Measurements from ENCODE around the gene FASLG.
"Not testable (repeated sequence)": the region's sequence is repeated elsewhere in the genome, so short reads cannot be mapped to it uniquely, and the experiment has no call there.

Gene FASLG

DNA sequence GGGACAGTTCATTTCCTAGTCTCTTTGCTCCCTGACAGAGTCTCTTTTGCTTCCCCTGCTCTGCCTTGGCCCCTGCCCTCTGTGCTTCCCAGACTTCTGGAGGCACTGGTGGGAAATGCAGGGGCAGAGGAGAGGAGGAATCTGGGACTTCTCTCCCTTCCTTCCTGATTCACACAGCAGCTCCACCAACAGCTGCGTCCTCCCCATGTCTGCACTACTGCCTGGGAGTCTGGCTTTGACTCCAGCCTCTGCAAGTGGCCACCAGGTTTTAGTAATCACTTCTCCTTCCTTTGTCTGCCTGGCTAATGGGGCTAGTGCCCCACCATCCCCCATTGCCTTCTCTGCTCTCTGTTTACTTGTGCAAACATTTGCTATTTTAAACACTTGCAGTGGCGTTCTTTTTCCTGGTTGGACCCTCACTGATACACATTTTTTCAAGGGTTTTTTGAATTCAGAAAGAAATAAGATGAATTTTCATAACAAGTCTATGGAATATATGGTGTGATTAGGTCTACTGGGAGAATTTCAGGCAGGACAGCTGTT lies 21.9 kb downstream of the FASLG start:
- H3K27ac ChIP-seq = no peak overlapping the region
- TF ChIP-seq, protein P1, sequence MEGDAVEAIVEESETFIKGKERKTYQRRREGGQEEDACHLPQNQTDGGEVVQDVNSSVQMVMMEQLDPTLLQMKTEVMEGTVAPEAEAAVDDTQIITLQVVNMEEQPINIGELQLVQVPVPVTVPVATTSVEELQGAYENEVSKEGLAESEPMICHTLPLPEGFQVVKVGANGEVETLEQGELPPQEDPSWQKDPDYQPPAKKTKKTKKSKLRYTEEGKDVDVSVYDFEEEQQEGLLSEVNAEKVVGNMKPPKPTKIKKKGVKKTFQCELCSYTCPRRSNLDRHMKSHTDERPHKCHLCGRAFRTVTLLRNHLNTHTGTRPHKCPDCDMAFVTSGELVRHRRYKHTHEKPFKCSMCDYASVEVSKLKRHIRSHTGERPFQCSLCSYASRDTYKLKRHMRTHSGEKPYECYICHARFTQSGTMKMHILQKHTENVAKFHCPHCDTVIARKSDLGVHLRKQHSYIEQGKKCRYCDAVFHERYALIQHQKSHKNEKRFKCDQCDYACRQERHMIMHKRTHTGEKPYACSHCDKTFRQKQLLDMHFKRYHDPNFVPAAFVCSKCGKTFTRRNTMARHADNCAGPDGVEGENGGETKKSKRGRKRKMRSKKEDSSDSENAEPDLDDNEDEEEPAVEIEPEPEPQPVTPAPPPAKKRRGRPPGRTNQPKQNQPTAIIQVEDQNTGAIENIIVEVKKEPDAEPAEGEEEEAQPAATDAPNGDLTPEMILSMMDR (conservative IDR thresholded peaks at IDR 0.05) = no peak

DNA sequence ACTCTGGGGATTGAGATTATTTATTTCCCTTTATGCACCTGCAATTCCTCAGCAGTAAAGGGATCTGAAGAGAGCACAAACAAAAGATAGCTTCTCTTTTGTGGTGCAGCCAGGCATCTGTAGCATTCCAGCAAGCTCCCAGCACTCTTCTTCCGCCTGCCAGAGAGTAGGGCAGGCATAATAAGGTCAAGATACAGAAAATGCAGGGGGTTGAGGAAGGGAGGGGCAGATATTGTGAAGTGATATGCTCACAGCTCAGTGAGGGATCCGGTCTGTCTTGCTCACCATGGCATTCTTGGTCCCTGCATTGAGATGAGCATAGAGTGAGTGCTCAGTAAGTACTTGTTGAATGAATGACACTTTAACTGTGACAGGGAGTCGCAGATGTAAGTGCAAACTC lies 23.9 kb downstream of the FASLG start:
- no peak overlapping the region for H3K27ac ChIP-seq
- TF ChIP-seq, protein P1 (conservative IDR thresholded peaks at IDR 0.05) = no peak

DNA sequence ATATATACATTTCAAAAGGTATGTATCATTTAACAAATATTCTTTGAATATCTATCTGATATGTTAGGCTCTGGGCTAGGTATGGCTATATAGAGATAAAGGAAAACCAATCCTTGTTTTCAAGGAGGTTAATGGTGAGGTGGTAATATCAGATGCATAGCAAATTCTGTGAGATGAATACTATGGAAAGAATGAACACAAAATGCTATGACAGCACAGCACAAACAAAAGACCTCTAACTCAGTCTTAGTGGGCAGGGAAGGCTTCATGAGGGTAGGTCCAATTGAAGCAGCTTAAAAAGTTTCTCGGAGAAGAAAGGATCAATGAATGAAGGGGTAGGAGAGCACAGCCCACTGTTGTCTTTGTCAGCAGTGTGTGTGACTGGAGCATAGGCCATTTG lies 27.2 kb downstream of the FASLG start:
- H3K27ac ChIP-seq = no peak overlapping the region
- TF ChIP-seq, protein P1 (conservative IDR thresholded peaks at IDR 0.05) = no peak

DNA sequence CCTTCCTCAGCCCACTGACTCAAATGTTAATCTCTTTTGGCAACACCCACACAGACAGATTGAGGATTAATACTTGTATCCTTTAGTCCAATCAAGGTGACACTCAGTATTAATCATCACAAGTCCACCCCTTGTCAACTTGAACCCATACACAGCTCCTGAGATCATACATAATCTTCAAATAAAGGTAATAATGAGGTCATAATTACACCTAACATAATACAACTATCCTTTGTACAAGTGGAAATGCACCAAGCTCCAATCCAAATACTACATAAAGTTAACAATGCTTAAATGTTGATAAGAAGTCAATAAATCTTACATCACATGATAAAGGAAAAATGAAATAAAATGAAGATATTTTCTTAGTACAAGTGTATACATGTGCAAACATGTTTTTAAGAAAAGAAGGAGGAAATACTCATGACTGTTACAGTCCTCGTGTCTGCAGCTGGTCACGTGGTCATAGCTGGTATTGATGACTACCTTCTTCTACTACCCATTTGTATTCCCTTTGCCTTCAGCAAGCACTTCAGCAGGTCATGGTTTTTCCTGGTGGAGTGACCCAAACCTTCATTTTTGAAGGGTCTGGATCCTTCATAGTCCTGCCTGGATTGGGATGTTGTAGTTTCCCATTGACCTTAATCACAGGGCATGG lies 29.7 kb downstream of the FASLG start:
- not testable (repeated sequence) for H3K27ac ChIP-seq

DNA sequence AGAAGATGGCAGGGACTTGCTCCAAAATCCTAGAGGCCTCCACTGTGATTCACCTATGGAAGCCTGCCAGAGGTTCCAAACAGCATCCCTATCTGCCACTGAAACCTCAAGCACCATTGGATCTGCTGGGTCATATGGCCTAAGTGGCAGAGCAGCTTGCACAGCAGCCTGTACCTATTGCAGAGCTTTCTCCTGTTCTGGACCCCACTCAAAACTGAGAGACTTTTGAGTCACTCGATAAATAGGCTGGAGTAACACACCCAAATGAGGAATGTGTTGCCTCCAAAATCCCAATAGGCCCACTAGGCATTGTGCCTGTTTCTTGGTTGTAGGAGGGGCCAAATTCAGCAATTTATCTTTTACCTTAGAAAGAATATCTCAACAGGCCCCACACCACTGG lies 32.0 kb downstream of the FASLG start:
- H3K27ac ChIP-seq = not testable (repeated sequence)

DNA sequence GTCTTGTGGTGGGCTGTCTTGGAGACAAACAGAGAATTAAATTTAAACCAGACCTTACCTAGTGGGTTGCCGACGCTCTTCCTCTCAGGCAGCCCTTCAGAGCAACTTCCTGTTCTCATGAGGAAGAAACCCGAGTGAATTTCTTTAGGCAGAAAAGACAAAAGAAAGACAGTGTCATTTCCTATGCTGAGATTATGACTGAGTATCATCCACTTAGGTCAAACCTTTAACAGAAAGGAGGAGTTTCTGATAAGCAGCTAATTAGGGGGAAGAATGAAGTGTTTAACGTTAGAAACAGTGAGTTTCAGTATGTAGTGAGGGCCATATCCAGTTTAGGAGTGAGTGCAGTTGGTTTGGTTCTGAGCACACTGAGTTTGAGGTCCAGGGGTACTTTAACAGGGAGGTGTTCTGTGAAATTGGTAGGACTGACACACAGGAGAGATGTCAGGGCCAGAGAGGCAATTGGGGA lies 38.7 kb downstream of the FASLG start:
- no peak overlapping the region for H3K27ac ChIP-seq
- TF ChIP-seq, protein P1 (conservative IDR thresholded peaks at IDR 0.05) = no peak

DNA sequence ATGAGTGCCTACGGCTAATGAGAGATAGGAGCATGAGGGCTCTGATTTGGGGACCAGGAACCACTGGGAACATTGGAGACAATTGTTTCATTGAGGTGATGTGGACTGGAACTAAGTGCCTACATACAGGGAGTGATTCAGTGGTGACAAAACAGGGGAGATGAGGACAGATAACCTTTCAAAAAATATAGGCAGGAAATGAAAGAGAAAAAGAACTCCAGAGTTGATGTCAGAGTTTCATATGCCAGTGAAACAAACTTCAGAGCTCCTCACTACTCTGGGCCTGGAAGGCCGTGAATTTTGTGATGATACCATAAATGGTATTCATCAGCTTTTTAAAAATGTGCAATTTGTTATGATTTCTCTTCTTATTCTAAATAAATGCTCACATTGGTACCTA lies 39.3 kb downstream of the FASLG start:
- TF ChIP-seq, protein P1 (conservative IDR thresholded peaks at IDR 0.05) = no peak
- H3K27ac ChIP-seq = no peak overlapping the region

DNA sequence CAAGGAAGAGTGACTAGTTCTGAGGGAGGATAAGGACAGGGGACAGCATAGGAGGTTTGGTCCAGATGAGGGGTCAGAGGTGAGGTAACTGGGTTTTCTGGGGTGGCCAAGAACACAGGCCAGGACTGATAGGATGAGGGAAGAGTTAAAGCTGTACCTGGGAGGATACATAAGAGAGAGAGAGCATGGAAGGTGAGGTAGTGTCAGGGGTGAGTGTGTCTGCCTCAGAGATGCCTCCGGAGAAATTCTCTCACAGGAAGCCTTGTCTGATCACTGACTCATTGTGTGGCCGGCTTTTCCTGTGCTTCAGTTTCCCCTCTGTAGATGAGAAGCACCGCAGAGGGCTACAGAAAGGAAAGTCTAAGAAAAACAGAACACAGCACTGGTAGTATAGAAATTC lies 40.2 kb downstream of the FASLG start:
- no peak overlapping the region for H3K27ac ChIP-seq
- TF ChIP-seq, protein P1 (conservative IDR thresholded peaks at IDR 0.05) = no peak
